ENCODE results near the gene PDRG1. TPM values are rescaled to one million over a fixed set of nuclear protein-coding genes. Genes with fewer than 3 reads are reported as not detected.

PDRG1 gene
- total RNA-seq (2022; extraction: Qiagen RNA extraction): 23.8 to 27.1 TPM (median 25.6 TPM) in 5 replicates

DNA sequence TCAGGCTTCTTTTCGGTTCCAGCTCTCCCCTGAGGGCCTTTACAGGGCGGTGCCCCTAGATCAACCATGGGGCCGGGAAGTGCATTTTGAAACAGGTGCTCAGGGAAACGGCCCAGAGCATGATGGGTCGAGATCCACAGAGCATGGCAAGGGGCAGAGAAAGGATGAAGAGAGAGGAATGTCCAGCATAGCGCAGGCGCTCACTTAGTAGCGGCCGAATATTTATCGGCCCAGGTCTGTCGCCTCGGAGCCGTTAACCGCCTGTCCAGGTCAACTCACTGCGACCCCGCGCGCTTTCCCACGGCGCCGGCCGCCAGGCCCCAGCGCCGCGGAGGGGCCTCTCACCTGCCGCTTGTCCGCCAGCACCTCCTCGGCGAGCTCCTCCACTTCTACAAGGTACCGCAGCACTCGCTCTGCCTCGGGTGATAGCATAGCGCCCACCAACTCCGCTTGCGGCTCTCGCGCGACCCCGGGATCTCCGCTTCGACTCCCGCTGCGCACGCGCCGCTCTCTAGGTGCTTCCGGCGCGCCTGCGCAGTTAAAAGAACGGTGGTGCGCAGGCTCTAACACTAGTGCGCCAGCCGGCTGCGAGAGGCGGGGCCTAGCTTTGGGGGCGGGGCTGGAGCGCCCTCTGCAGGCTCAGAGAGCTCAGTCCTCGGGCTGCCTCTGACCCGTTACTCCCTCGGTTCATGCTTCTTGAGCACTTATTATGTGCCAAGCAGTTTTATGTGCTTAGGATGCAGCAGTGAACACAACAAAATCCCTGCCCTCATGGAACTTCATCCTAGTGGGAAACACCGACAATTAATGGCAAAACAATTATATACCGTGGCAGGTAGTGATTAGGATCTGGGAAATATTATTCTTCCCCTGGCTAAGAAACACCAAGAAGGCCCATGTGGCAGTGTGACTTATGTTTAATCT, at the start of gene PDRG1:
Gene PDRG1, minus strand, starts transcription at position 517 of the 924 bp plus-strand sequence. Its CDS starts 85 bp downstream, at position 432.

DNA sequence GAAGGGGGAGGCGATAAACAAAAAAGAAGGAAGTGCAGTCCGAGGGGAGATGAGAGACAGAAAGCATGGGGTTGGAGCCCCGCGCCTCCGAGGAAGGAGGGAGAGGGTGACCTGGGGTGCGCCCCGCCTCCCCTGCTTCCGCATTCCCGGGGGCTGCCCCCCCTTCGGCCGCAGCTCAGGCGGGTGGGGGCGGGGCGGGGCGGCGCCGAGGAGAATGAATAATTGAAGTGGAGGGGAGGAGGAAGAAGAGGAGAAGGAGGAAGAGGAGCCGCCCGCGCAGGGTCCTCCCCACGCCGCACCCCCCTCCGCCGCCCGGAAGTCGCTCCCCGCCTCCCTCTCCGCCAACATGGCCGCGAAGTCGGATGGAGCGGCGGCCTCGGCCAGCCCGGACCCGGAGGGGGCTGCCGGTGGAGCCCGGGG, 16.0 kb upstream of the PDRG1 start, which contains the start of gene XKR7:
Gene XKR7, plus strand, starts transcription at position 322 of the 420 bp plus-strand sequence. Its CDS starts 25 bp downstream, at position 347.

Other genes starting within 250 kb of the PDRG1 start
- 303 to 331 TPM (median 315 TPM) in 5 replicates for gene BCL2L1, start 229.2 kb downstream of the PDRG1 start, total RNA-seq (2022; extraction: Qiagen RNA extraction)
- gene TPX2, start 212.8 kb downstream of the PDRG1 start, total RNA-seq (2022; extraction: Qiagen RNA extraction): 106 to 121 TPM (median 111 TPM) in 5 replicates
- gene MYLK2, start 132.7 kb downstream of the PDRG1 start, total RNA-seq (2022; extraction: Qiagen RNA extraction): 0.27 to 0.78 TPM (median 0.46 TPM) in 5 replicates
- 0.13 to 0.44 TPM (median 0.34 TPM) in 5 replicates for gene FOXS1, start 106.4 kb downstream of the PDRG1 start, total RNA-seq (2022; extraction: Qiagen RNA extraction)
- gene DUSP15, start 81.5 kb downstream of the PDRG1 start, total RNA-seq (2022; extraction: Qiagen RNA extraction): 0.49 to 0.98 TPM (median 0.66 TPM) in 5 replicates
- gene TTLL9, start 81.4 kb downstream of the PDRG1 start, total RNA-seq (2022; extraction: Qiagen RNA extraction): 0.05 to 0.07 TPM in 2 of 5 replicates, not detected in the others
- 0.01 TPM in 2 of 5 replicates, not detected in the others for gene XKR7, start 16.1 kb upstream of the PDRG1 start, total RNA-seq (2022; extraction: Qiagen RNA extraction)
- 0.22 to 0.42 TPM (median 0.35 TPM) in 5 replicates for gene CCM2L, start 58.4 kb upstream of the PDRG1 start, total RNA-seq (2022; extraction: Qiagen RNA extraction)
- 0.06 to 0.16 TPM (median 0.12 TPM) in 5 replicates for gene HCK, start 100.2 kb upstream of the PDRG1 start, total RNA-seq (2022; extraction: Qiagen RNA extraction)
- 30.5 to 41.7 TPM (median 40.4 TPM) in 5 replicates for gene TM9SF4, start 157.7 kb upstream of the PDRG1 start, total RNA-seq (2022; extraction: Qiagen RNA extraction)

All from A549 treated with dexamethasone at 1 μM for 4 hours (cell line).